Prostate gland (tissue), 2 donors: ENCODE data around the gene CANT1. TPM values are rescaled to one million over a fixed set of nuclear protein-coding genes. Genes with fewer than 3 reads are reported as not detected.

Experiments used
- DNase-seq: peaks from one replicate; pipeline ENCODE4 v3.0.0-alpha.2; 2019; ENCODE audit warnings: low spot score
- H3K27ac ChIP-seq, 2 donors: fragments of 200-600 bp; sonication (generic); 2 replicates each; pipeline ENCODE4 v1.5.1; 2017 to 2019
- H3K27me3 ChIP-seq: fragments of 200-600 bp; sonication (generic); replicated peaks from 2 replicates; pipeline ENCODE4 v1.5.1; 2019; ENCODE audit not compliant: insufficient read depth
- H3K36me3 ChIP-seq, 2 donors: fragments of 200-600 bp; sonication (generic); 1 replicate in 1 of 2; 2 replicates in 1 of 2; pipeline versions ENCODE4 v1.5.1 to v1.8.1; 2017 to 2019
- H3K4me1 ChIP-seq: fragments of 200-600 bp; sonication (generic); replicated peaks from 2 replicates; pipeline ENCODE4 v1.5.1; 2019
- H3K4me3 ChIP-seq, 2 donors: fragments of 200-600 bp; sonication (generic); 2 replicates each; pipeline ENCODE4 v1.5.1; 2017 to 2019
- H3K9me3 ChIP-seq: fragments of 200-600 bp; sonication (generic); 2 replicates; pipeline ENCODE4 v1.5.1; 2017
- POLR2A ChIP-seq: fragments of 450-650 bp; IDR thresholded peaks from one replicate; pipeline ENCODE4 v1.6.1; 2016; ENCODE audit warnings: antibody characterized with exemption, mild to moderate bottlenecking
- POLR2AphosphoS5 ChIP-seq: sonication (generic); formaldehyde crosslinking; IDR thresholded peaks from one replicate; pipeline ENCODE4 v1.6.1; 2017; ENCODE audit warnings: antibody characterized with exemption
- WGBS: methylation state at CpG from one replicate; pipeline ENCODE4 v1.1.5; 2018; 5-methylcytosine and 5-hydroxymethylcytosine counted together
- intact Hi-C: fragments of 100-400 bp; cut with DNase I; formaldehyde crosslinking; loops from one replicate; pipeline ENCODE4 v1.14.2; 2022
- total RNA-seq, 2 donors: library from RNA; depleted of rRNA; stranded (reverse); fragments of >200 nt; gene quantifications; one replicate each; pipeline ENCODE4 v1.1.0, GENCODE V29; 2016
- TF ChIP-seq, protein P1 (sequence below), 4 experiments: fragments of 200-600 bp in 2 of 4; fragments of 450-650 bp in 2 of 4; sonication (generic) in 2 of 4; IDR thresholded peaks; 1 replicate in 3 of 4; 2 replicates in 1 of 4; pipeline ENCODE4 v1.5.1; 2016 to 2019; ENCODE audit warnings: antibody characterized with exemption in 4 of 4, mild to moderate bottlenecking in 2 of 4, moderate library complexity in 2 of 4

Gene CANT1
- total RNA-seq, 2 donors from 2014 or later: 89.7 to 201 TPM

GRCh38 chr17:78973196-78973595 is 36.4 kb downstream of the CANT1 start:
- Histone ChIP-seq H3K4me1 (peaks cover 31% of the 10 kb centered on the region), H3K27ac (peak overlapping the region; percentile 26 to 76), H3K27me3 (no peaks in the 10 kb centered on the region), H3K4me3 (no peak overlapping the region), H3K9me3 (no peaks in the 10 kb centered on the region), H3K36me3 (no peaks in the 10 kb centered on the region)
- no peak for DNase-seq
- WGBS: 63% methylated on average over 8 of the region's 11 CpGs
- intact Hi-C loops: loop anchor here (5.0 kb wide), 1 partner anchor 41 kb away; no protein-coding TSS in a partner anchor
- TF ChIP-seq, protein P1, sequence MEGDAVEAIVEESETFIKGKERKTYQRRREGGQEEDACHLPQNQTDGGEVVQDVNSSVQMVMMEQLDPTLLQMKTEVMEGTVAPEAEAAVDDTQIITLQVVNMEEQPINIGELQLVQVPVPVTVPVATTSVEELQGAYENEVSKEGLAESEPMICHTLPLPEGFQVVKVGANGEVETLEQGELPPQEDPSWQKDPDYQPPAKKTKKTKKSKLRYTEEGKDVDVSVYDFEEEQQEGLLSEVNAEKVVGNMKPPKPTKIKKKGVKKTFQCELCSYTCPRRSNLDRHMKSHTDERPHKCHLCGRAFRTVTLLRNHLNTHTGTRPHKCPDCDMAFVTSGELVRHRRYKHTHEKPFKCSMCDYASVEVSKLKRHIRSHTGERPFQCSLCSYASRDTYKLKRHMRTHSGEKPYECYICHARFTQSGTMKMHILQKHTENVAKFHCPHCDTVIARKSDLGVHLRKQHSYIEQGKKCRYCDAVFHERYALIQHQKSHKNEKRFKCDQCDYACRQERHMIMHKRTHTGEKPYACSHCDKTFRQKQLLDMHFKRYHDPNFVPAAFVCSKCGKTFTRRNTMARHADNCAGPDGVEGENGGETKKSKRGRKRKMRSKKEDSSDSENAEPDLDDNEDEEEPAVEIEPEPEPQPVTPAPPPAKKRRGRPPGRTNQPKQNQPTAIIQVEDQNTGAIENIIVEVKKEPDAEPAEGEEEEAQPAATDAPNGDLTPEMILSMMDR (IDR thresholded peaks at IDR 0.05): no peak
- TF ChIP-seq POLR2A (no peak), POLR2AphosphoS5 (no peak)

DNA sequence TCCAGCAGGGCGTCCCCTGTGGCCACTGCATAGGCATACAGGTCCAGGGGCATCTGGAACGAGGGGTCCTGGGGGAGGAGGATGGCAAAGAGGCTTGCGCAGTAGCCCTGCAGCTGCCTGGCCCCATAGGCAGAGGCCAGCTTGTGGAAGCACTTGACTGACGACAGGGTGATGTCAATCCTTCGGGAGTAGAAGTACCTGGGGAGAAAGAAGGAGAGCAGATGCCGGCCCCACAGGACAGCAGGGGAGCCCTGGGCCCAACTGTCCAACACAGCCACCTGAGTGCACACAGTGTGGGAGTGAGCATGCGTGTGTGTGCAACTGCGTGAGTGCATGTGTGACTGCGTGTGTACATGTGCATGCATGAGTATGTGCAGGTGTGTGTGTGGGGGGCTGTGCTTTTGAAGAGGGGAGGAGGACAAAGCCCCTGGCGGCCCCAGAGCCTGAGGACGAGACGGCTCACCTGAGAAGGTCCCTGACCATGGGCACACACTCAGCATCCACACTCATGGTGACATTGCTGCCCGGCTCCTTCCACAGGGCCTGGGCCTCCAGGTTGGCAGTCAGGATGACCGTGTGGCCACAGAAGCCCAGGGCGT is 37.0 kb downstream of the CANT1 start:
- TF ChIP-seq POLR2AphosphoS5: no peak
- TF ChIP-seq, protein P1 (IDR thresholded peaks at IDR 0.05): no peak
- no peak for TF ChIP-seq POLR2A
- WGBS: 85% methylated on average over 13 of the region's 15 CpGs
- Histone ChIP-seq H3K36me3 (no peaks in the 10 kb centered on the region), H3K27ac (peak overlapping the region in 1 of 2 donors; percentile 26), H3K4me1 (peaks cover 25% of the 10 kb centered on the region), H3K9me3 (no peaks in the 10 kb centered on the region), H3K27me3 (no peaks in the 10 kb centered on the region), H3K4me3 (no peak overlapping the region)
- intact Hi-C loops: loop anchor here (5.0 kb wide), 1 partner anchor 40 kb away; no protein-coding TSS in a partner anchor
- no peak for DNase-seq

DNA sequence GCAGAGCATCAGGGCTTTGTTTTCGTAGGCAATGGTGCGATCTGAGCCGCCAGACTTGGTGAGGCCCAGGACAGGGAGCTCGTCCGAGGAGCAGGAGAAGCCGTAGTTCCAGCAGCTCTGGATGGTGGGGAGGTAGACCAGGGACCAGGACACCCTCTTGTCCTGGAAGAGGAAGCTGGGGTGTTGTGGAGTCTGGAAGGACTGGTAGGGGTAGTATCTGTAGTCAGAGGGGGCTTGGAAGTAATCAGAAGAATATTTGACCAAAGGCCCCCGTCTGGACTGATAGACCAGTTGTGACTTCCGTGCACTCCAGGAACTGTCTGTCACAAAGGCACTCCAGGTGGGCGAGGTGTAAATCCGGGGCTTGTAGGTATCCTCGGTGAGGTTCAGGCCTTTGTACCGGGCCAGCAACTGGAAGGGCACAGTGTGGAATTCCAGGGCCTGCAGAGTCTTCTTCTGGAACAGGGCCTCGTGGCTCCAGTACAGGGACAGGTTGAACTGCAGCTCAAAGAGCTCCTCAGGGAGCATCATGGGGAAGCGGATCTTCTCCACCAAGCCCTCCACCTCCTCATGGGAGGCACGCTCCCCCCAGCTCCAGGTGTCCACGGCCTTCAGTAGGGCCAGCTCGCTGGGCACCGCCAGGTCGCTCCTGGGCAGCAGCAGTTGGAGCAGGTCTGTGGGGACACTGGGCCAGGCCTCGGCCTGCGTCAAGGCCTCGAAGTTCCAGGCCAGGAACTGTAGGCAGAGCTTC is 37.6 kb downstream of the CANT1 start:
- DNase-seq: no peak
- intact Hi-C loops: loop anchor here (5.0 kb wide), 1 partner anchor 40 kb away; no protein-coding TSS in a partner anchor
- no peaks in the 10 kb centered on the region for H3K36me3 ChIP-seq
- H3K9me3 ChIP-seq: no peaks in the 10 kb centered on the region
- TF ChIP-seq POLR2A (no peak), POLR2AphosphoS5 (no peak)
- TF ChIP-seq, protein P1 (IDR thresholded peaks at IDR 0.05): no peak
- H3K27me3 ChIP-seq: no peaks in the 10 kb centered on the region
- peaks cover 19% of the 10 kb centered on the region for H3K4me1 ChIP-seq
- 73% methylated on average over 17 of the region's 22 CpGs for WGBS
- H3K27ac ChIP-seq: peak overlapping the region; percentile 24 to 55
- no peak overlapping the region for H3K4me3 ChIP-seq

DNA sequence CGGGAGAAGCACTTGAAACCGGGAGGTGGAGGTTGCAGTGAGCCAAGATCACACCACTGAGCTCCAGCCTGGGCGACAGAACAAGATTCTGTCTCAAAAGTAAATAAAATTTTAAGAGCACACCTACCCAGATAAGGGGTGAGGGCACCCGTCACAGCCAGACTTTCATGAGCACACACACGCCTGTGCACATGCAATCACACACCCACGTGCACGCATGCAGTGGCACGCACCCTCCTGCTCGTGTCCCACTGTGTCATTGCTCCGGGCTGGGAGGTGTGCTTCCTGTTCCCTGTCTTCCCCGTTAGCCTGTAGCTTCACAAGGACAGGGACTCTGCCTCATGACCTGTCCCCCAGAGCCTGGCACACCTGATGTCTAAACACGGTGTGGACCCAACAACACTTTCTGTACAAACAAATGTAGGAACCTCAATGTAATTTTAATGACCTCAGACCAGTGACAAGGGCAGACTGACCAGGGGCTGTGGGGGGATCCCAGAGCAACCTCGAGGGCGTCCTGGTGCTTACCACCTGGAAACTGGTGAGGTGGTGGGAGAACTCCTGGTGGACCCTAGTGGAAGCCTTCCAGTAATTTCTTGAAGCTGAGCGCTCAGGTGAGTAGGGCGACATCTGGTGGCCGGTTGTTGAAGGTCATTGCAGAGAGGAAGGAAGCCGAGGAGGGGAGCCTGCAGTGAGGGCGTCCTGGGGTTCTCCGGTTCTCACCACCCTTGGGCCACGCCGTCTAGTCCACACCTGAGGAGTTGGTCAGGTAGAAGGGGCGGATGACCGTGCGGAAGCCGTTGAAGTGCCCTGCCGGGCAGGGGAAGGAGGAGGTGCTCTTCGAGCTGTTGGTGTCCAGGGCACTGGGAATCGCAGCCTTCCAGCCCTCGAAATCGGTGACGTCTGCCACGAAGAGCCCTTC is 38.5 kb downstream of the CANT1 start:
- H3K4me1 ChIP-seq: peaks cover 13% of the 10 kb centered on the region
- H3K27me3 ChIP-seq: no peaks in the 10 kb centered on the region
- no peaks in the 10 kb centered on the region for H3K9me3 ChIP-seq
- TF ChIP-seq POLR2AphosphoS5 (peak; percentile 49), POLR2A (no peak)
- TF ChIP-seq, protein P1 (IDR thresholded peaks at IDR 0.05): peak; percentile 78 to 93 (median 91)
- WGBS: 20% methylated on average over 33 of the region's 33 CpGs
- peak overlapping the region; percentile 24 to 55 for H3K27ac ChIP-seq
- intact Hi-C loops: loop anchor here (1.0 to 5.0 kb wide), 2 partner anchors 39 to 105 kb away; no protein-coding TSS in a partner anchor
- H3K4me3 ChIP-seq: no peak overlapping the region
- H3K36me3 ChIP-seq: no peaks in the 10 kb centered on the region
- peak; percentile 69 for DNase-seq
